ENCODE data around the gene LEFTY2.
"Not testable (repeated sequence)": the region's sequence is repeated elsewhere in the genome, so short reads cannot be mapped to it uniquely, and the experiment has no call there.

The LEFTY2 gene

GRCh38 chr1:225929462-225929861, 11.6 kb downstream of the LEFTY2 start:
- DNase-seq (ENCODE audit: low spot score) = not testable (repeated sequence)

DNA sequence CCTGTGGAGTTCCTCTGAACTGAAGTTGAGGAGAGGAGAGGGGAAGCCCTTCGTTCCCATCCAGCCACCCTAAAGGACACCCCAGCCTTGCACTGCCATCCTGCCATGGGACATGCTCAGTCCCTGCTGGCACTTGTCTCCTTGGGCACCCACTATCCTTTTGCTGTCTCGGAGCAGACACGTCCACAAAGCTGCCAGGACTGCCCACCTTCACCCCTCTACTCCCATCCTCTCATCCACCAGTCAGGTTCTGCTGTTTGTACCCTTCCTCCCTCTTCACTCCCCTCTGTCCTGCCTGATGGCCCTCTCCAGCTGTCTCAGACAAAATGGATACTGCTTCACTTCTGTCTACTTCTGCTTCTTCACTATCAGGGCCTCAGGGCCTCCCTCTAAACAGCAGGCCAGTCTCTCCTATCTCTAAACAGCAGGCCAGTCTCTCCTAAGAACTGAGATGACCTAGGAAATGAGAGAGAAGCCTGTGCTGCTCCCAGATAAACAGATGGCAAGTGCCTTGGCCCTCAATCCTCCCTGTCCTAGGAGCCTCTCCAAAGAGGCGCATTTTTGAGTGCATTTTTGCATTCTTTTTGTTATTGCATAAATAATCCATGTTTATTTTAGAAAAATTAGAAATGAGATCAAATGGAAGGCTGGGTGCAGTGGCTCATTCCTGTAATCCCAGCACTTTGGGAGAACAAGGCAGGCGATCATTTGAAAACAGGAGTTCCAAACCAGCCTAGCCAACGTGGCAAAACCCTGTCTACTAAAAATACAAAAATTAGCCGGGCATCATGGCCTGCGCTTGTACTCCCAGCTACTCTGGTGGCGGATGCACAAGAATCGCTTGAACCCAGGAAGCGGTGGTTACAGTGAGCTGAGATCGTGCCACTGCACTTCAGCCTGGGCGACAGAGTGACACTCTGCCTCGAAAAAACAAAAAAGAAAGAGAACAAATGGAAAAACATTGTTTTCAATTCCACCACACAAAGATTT, 12.5 kb downstream of the LEFTY2 start:
- DNase-seq (ENCODE audit: low spot score) = no peak

- DNase-seq (ENCODE audit: low spot score) = no peak
These were observed 14.4 kb downstream of the LEFTY2 start for GRCh38 chr1:225926551-225927113.

- DNase-seq (ENCODE audit: low spot score) = peak; percentile 100
These were observed 17.1 kb downstream of the LEFTY2 start, which contains the start of gene PYCR2 for GRCh38 chr1:225923692-225924555. Gene PYCR2, minus strand, starts transcription at chr1:225924250. Its CDS starts 140 bp downstream, at chr1:225924110.

GRCh38 chr1:225923381-225923691, 17.7 kb downstream of the LEFTY2 start:
- DNase-seq (ENCODE audit: low spot score) = no peak

DNA sequence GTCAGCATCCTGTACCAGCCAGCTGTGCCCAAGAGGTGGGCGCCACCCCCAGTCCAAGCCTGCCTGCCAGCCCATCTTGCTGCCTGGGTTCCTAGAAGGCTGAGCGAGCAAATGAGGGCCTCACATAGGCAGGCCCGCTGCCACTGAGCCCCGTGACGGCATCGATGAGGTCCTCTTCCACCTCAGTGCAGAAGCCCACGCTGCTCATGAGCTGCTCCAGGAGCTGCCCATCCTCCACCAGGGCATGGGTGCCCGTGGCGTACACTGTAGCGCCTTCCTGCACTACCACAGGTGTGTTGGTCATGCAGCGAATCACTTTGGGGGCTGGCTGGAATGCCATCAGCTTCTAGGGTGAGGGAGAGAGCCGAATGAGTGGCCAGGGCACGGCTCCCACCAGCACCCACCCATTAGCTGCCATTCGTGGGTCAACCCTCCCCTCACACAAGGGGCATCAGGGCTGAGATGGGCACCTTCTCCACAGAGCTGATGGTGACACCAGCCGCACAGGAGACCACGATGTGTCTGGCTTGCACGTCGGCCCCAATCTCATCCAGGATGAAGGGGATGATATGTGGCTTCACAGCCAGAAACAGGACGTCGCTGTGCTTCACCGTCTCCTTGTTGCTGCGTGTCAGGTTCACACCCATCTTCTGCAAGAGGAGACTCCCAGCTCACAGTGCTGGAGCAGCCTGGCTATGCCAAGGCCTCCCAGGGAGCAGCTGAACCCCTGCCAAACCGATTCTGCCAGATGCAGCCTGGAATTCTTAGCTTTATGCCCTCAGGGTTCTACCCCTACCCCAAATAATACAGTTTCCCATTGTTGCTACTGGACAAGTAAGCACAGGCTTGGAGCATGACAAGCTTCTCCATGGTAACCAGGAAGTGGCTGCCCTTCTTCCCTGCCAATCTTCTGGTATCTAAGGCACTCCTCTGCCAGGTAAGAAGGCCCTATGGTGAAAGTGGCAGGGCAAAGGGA, 19.0 kb downstream of the LEFTY2 start:
- DNase-seq (ENCODE audit: low spot score) = no peak

DNA sequence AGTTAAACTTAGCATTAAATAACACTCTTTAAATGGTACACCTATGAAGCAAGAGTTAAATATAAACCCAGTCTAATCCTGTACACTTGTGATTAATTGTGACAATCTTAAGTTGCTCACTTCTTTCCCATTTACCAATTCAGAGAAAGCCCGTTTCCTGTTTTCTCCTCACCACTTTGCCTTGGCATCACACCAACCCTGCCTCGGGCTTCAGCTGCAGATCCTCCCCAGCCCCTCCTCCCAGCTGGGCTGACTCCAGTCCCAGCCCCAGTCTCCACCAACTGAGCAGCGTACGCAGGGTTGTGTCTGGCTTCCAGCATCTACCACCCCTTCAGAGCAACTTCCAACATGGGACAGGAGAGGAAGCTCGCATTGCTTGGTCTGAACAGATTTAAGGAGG, 21.1 kb downstream of the LEFTY2 start:
- DNase-seq (ENCODE audit: low spot score) = no peak

GRCh38 chr1:225918280-225918679, 22.7 kb downstream of the LEFTY2 start:
- DNase-seq (ENCODE audit: low spot score) = no peak

DNA sequence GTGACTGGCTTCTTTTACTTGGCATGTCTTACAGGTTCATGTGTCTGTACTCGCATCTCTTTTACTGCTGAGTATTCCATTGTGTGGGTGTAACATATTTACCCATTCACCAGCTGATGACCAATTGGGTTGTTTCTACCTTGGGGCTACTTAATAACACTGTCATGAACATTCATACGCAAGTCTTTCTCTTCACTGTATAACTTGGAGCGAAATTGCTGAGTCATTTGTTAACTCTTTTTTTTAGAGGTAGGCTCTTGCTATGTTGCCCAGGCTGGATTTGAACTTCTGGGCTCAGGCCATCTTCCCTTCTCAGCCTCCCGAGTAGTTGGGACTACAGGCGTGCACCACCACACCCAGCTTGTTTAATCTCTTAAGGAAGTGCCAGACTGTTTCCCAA, 23.5 kb downstream of the LEFTY2 start:
- no peak for DNase-seq (ENCODE audit: low spot score)

- DNase-seq (ENCODE audit: low spot score) = no peak
These were observed 23.9 kb downstream of the LEFTY2 start for GRCh38 chr1:225917101-225917500.

DNA sequence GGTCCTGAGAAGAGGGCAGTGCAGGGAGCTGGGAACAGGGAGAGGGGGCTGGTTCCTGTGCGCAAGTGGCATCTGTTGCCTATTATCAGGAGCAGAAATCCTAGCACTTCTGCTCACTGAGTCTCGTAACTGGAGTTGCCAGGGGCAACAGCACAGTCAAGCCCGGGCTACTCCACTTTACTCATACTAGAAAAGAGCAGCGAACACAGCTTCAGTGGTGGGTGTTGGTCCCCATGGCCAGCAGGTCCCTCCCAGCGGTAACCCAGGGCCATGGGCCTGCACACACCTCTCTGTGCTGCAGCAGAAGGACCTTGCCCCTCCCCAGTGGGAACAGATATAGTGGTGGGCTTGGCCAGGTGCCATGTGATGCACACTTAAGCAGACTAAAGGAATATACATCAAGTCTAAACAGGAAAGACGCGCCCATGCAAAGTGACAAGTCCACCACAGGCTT, 25.5 kb downstream of the LEFTY2 start:
- no peak for DNase-seq (ENCODE audit: low spot score)

DNA sequence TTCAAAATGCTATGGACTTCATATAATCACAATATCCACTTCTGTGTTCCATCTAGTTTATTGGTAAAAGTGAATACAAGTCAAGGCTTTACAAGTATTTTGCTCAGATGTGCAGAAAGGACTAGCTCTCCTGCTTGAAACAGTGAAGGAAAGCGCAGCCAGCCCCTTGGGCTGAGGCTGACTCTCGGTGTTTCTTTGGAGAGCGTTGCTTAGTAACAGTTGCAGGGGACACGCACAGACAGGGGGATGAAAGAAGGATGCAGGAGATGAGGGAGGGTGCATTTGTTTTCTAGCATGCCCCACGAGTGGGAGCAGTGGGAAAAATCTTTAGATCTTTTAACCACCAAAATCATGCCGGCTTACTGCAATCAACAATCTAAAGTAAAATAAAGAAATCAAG, 26.1 kb downstream of the LEFTY2 start:
- no peak for DNase-seq (ENCODE audit: low spot score)

DNA sequence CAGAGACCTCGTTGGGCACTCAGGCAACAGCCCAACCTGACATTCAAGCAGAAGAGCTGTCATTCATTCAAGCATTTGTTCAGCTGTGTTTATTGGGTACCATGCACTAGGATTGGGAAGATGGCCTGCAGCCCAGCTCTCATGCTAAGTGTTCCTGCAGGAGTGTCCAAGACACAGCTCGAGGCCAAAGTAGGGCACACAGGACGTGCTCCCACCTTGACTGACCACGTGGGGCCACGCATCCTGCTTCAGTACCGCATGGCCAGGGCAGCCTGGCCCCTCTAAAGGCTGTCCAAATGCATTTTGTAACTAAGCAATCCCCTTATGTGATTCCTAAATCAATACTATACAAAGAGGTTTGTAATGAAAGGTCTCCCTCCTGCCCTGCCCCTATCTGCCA, 26.6 kb downstream of the LEFTY2 start:
- no peak for DNase-seq (ENCODE audit: low spot score)

DNA sequence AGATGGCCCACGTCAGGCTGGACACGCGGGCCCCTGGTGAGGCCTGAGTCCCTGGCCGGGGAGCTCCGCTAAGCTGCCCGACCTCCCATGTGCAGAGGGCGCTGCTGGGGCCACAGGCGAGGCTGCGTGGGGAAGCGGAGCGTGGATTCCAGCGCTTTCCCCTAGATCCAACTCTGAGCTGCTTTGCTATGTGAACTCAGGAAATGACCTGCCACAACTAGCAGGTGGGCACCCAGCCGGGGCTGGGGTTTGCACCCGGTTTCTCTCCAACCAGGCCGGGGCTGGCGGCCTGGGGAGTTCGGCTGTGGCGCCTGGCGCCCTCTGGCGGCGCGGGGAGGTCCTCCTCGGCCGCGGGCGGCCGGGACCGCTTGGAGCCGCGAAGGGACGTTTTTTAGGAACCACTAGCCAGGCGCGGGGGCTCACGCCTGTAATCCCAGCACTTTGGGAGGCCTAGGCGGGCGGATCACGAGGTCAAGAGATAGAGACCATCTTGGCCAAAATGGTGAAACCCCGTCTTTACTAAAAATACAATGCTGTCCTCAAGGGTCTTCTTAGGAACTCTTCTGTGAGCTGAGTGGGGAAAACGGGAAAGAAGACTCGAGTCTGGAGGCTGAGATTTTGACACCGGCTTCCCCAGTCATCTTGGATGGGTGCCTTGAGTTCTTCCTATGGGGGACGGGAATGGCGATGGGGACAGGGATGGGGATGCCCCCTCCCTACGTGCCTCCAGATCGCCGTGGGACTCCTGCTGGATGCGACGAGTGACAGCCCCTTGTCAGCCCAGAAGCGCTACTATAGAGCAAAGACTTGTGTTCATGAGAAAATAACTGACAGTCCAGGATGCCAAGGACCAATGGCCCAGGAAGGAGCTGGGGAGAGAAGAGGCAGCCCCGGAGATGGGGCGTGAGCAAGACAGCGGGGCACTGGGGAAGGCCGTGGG, 29.6 kb downstream of the LEFTY2 start:
- peak; percentile 74 for DNase-seq (ENCODE audit: low spot score)

- no peak for DNase-seq (ENCODE audit: low spot score)
These were observed 31.5 kb downstream of the LEFTY2 start for GRCh38 chr1:225909477-225909876.

DNA sequence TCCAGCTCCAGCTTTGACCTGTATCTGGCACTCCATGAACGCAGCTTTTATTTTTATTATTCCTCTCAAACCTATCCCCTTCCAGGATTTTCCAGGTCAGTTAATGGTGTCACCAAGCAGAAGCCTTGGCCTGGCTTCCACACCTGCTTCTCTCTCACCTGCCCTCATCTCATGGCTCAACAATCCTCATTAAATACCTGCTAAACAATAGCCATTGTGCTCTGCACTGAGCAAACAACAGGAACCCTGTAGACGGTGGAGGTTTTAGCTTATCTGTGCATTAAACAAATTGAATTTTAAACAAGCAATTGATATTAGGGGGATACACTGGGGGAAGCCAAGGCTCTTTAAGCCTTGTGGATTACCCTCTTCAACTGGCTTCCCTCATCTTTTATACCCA, 32.2 kb downstream of the LEFTY2 start:
- DNase-seq (ENCODE audit: low spot score) = no peak

- no peak for DNase-seq (ENCODE audit: low spot score)
These were observed 32.9 kb downstream of the LEFTY2 start for GRCh38 chr1:225908013-225908640.

GRCh38 chr1:225907341-225907740, 33.7 kb downstream of the LEFTY2 start:
- DNase-seq (ENCODE audit: low spot score) = no peak

GRCh38 chr1:225906467-225906866, 34.6 kb downstream of the LEFTY2 start:
- DNase-seq (ENCODE audit: low spot score) = no peak

GRCh38 chr1:225903623-225904022, 37.4 kb downstream of the LEFTY2 start:
- no peak for DNase-seq (ENCODE audit: low spot score)
